HG03039 (cell line): Measurements from ENCODE around the gene IL13RA2.

Experiments
- ATAC-seq: cut with Tn5 transposase; IDR thresholded peaks from one replicate; pipeline ENCODE4 v1.9.1; 2021; ENCODE audit warnings: mild to moderate bottlenecking, moderate library complexity; ENCODE audit not compliant: unreplicated experiment

Gene IL13RA2, protein sequence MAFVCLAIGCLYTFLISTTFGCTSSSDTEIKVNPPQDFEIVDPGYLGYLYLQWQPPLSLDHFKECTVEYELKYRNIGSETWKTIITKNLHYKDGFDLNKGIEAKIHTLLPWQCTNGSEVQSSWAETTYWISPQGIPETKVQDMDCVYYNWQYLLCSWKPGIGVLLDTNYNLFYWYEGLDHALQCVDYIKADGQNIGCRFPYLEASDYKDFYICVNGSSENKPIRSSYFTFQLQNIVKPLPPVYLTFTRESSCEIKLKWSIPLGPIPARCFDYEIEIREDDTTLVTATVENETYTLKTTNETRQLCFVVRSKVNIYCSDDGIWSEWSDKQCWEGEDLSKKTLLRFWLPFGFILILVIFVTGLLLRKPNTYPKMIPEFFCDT

GRCh38 chrX:115017455-115017854 lies at the start of gene IL13RA2:
Gene IL13RA2 (minus strand): TSS chrX:115017616. CDS start chrX:115017269, 347 bp downstream.
- ATAC-seq = no peak

GRCh38 chrX:115065304-115065703 lies 47.9 kb upstream of the IL13RA2 start:
- ATAC-seq = no peak

DNA sequence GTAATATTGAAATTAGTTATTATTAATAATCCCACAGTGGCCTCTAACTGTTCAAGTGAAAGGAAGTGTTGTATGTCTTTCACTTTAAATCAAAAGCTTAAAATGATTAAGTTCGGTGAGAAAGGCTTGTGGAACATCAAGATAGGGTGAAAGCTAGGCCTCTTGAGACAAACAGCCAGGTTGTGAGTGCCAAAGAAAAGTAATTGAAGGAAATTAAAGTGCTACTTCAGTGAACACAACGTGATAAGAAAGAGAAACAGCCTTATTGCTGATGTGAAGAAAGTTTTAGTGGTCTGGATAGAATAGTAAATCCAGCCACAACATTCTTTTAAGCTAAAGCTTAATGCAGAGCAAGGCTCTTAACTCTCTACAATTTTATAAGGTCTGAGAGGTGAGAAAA lies 42.6 kb upstream of the IL13RA2 start:
- no peak for ATAC-seq

DNA sequence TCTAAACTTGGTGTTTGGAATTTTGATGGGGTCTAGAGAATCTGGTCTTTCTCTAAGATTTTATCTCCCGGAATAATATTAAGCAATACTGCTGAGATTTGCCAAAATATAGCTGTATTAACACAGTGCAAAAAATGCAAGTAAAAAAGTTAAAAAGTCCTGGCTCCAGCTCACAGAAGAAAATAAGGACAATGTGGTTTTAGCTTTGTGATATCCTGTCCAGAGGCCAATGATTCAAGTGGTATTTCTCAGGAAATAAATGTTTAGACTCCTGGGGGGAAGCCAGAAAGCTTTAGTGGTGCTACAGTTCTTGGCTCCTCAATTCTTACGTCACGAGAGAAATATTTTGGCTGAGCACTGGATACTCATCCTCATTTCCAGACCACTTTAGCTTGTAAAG lies 40.9 kb upstream of the IL13RA2 start:
- ATAC-seq = no peak

DNA sequence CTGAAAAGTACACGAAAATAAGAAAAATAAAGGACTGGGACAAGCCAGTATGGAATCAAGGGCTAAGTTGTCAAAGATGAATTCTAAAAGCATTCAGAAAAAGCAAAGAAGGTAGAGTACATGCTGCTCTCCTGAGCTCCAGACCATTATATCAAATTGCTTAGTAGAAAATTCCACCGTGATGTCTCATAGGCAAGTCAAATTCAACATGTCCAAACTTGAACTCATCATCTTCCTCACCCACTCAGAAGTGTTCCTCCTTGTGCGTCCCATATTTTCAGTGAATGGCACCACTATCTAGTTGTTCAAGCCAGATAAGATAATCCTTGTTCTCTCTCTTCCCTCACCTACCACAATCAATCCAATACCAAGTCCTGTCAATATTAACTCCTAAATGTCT lies 37.5 kb upstream of the IL13RA2 start:
- ATAC-seq = no peak

GRCh38 chrX:115053223-115053622 lies 35.8 kb upstream of the IL13RA2 start:
- no peak for ATAC-seq

DNA sequence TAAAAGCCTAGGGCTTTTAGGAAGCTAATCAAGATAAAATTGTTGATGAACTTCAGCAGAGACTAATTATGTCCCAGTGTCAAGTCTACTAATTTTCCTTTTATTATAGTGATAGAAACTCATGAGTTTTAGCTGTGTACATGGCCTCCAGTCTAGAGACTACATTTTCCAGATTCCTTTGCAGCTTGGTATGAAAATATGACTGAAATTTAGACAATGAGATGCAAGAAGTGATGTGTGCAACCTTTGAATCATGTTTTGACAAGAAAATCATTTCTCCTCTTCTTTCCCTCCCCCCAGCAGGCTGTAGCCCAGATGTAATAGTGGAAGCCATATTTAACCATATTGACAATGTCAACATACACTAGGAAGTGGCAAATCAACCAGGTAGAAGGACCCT lies 30.3 kb upstream of the IL13RA2 start:
- no peak for ATAC-seq

DNA sequence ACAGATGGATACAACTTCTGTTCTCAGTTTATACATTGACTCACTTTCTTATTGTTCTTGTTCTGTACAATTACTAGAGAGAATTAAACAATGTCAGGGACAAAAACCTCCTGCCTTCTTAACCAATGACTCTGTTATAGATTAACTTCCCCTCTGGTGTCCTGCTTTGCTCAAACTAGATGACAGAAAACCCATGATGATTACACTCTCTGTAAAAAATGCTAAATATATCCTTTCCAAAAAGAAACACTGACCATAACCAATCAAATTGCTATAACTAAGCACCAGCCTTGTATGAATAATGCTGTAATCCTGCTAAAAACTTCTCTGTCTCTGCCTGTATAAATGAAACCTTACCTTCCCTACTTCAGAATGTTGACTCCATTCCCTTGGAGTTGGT lies 29.8 kb upstream of the IL13RA2 start:
- no peak for ATAC-seq

GRCh38 chrX:115040417-115040816 lies 23.0 kb upstream of the IL13RA2 start:
- no peak for ATAC-seq

DNA sequence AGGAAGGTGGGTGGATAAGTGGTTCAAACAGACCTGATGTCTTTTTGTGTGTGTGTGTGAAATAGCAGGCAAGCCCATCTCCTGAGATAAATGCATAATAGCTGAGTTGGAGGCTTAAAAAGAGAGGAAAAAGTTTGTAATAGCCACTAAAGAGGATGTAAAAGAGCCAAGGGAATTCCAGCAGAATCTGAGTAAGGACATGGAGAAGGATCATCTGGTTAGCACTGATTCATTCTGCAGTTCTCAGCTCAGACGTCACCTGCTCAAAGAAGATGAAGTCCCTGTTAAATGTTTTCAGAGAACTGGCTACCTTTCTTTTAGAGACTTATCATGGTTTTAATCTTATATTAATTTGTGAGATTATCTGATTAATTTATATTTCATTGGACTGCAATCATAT lies 21.0 kb upstream of the IL13RA2 start:
- ATAC-seq = no peak

DNA sequence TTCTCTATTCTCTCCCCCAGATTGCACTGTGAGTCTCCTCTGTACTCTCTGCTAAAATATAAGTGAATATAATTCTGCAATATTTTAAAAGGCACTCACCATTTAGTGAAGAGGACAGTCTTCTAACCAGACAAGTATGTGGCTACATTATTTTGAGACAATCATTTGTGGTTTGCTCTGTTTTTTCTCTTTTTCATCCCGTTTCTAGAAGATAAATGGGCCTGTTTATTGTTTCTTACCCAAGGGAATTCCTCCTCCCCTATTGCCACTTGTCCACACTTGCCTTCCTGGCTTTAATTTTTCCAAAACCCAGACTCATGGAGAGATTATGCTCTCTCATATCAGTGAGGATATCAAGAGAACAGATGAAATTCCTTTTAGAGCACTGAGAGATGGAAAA lies 18.6 kb upstream of the IL13RA2 start:
- no peak for ATAC-seq

GRCh38 chrX:115031989-115032388 lies 14.6 kb upstream of the IL13RA2 start:
- no peak for ATAC-seq

DNA sequence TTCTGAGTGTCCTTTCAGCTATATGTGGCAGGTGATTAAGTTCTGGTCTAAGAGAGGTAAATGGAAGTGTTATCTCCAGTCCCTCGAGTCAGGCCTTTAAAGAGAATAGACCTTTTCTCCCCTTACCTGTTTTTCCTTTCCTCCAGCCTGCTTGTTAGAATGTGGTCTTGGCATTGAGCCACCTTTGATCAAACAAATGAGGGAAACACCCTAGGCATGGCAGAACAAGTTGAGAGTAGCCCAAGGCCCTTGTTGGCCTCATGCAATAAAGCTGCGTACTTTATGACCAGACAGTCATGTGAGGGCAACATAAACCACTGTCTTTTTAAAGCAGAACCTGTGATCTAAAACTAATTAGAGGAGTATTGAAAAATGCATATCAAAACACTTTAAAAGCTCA lies 13.2 kb upstream of the IL13RA2 start:
- no peak for ATAC-seq

- ATAC-seq = no peak
These were observed 12.6 kb upstream of the IL13RA2 start for GRCh38 chrX:115029869-115030570.

DNA sequence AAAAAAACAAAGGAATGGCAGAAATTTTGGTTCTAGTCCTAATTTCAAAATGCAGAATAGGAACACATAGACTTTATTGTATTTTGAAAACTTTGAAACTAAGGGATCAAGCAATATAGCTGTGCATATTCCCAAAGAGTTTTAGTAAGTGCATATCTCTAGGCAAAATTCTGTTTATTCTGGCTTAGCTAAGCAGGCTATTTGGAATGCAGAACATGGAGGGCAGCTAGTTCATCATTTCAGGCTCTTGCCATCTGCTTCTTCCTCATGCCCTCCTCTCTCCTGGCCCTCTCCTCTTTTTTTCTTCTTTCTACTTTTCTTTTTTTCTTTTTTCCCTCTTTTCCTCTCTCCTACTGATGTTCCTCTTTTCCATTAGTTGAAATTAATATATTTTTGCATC lies 12.0 kb upstream of the IL13RA2 start:
- no peak for ATAC-seq

GRCh38 chrX:115023811-115024210 lies 6.4 kb upstream of the IL13RA2 start:
- ATAC-seq = no peak

DNA sequence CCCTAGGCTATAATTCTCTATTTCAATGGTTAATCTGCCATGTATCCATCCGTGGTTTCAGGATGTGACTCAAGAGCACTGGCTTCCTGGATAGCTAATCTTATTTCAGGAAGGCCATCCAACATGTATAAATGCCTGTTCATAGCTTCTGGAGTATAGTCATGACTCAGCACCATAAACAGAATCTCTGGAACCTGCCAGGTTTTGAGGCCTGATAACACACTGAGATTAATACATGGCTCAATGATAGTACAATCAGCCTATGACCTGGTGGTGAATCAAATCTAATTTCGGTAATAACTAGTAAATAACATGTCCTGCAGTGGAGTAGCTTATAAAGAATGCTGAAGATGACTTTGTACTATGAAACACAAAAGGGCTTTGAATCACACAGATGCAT lies 5.7 kb upstream of the IL13RA2 start:
- no peak for ATAC-seq

GRCh38 chrX:115021121-115021520 lies 3.7 kb upstream of the IL13RA2 start:
- ATAC-seq = no peak

GRCh38 chrX:115018944-115019343 lies 1.5 kb upstream of the IL13RA2 start:
- no peak for ATAC-seq

DNA sequence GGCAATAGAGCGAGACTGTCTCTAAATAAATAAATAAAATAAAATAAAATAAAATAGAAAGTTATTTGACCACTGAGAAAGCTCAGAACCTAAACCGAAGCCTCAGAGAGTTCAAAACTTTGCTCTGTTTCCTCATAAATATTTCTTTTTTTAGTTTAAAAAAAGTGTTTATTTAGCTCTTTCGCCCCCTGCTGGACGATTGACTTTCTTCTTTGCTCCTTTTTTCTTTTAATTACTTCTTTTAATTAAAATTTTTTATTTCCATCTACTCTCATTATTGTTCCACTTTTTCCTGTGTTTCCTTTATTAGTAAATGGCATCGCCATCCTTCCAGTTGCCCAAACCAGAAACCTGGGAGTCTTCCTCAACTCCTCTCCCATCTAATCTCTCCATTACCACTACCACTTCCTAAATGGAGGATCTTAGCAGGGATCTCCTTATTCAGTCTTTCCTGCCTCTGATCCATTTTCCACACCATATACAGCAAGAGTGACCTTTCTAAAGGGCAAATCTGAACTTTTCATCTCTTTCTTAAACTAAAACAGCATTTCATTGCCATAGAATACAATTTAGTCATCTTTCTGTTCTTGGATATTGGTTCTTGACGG lies 728 bp upstream of the IL13RA2 start:
- ATAC-seq = no peak

DNA sequence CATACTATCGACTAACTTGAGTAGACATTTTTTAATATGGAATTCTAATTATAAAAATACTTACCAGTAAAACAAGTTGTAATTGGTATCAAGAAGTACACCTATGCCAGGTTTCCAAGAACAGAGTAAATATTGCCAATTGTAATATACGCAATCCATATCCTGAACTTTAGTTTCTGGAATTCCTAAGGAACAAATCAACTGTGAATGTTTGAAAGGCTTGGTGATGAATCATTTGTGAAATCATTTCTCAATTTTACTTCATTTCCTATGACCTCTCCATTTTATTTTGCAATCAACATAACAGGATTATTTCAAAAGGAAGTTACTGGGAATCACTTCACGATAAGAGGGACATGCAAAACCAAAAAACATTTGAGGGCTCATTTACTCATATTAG lies 3.7 kb downstream of the IL13RA2 start:
- ATAC-seq = no peak

- ATAC-seq = no peak
These were observed 6.0 kb downstream of the IL13RA2 start for GRCh38 chrX:115011428-115011827.
